Breast epithelium (tissue), 3 donors: ENCODE measurements around the gene ACBD3.

ENCODE experiments used
- POLR2A ChIP-seq: fragments of 450-650 bp; IDR thresholded peaks from one replicate; pipeline ENCODE4 v1.6.1; 2016; ENCODE audit warnings: antibody characterized with exemption, mild to moderate bottlenecking, moderate library complexity
- POLR2AphosphoS5 ChIP-seq, 3 donors: sonication (generic); formaldehyde crosslinking; IDR thresholded peaks; one replicate each; pipeline ENCODE4 v1.6.1; 2017; ENCODE audit warnings: antibody characterized with exemption in 3 of 3
- TF ChIP-seq, protein P1 (sequence below), 3 donors: fragments of 450-650 bp; IDR thresholded peaks; one replicate each; pipeline ENCODE4 v1.5.1; 2016 to 2017; ENCODE audit warnings: antibody characterized with exemption in 3 of 3, mild to moderate bottlenecking in 3 of 3, moderate library complexity in 3 of 3

DNA sequence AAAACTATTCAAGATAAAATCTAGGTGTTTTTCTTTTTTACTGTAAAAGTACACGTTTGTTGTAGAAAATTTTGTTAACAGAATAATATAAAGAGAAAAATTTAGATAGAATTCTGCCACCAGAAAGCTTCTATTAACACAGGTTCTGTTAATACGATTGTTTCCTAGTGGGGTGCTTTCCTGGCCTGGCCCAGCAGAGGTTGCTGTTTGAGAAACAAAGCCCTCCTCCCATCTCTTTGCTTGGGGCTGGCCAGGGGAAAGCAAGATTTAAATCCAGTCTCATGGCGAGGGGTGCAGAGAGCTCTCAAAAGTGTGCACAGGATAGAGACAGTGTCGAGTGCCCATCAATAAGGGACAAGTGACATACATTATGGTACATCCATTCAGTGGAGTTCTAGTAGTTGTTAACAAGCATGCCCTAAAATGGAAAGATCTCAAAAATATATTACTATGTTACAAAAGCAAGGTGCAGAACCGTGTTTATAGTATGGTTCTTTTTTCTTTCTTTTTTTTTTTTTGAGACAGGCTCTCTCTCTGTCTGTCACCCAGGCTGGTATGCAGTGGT lies 14.6 kb upstream of the ACBD3 start:
- TF ChIP-seq, protein P1, sequence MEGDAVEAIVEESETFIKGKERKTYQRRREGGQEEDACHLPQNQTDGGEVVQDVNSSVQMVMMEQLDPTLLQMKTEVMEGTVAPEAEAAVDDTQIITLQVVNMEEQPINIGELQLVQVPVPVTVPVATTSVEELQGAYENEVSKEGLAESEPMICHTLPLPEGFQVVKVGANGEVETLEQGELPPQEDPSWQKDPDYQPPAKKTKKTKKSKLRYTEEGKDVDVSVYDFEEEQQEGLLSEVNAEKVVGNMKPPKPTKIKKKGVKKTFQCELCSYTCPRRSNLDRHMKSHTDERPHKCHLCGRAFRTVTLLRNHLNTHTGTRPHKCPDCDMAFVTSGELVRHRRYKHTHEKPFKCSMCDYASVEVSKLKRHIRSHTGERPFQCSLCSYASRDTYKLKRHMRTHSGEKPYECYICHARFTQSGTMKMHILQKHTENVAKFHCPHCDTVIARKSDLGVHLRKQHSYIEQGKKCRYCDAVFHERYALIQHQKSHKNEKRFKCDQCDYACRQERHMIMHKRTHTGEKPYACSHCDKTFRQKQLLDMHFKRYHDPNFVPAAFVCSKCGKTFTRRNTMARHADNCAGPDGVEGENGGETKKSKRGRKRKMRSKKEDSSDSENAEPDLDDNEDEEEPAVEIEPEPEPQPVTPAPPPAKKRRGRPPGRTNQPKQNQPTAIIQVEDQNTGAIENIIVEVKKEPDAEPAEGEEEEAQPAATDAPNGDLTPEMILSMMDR (IDR thresholded peaks at IDR 0.05), result no peak
- TF ChIP-seq POLR2A (no peak), POLR2AphosphoS5 (IDR thresholded peaks at IDR 0.05) (no peak)
